Testis (tissue), 2 donors: ENCODE data around the gene CLEC2L.

Experiments used
- POLR2A ChIP-seq: fragments of 450-650 bp; IDR thresholded peaks from one replicate; pipeline ENCODE4 v1.6.1; 2017; ENCODE audit warnings: antibody characterized with exemption, mild to moderate bottlenecking, moderate library complexity
- TF ChIP-seq, protein P1 (sequence below), 3 experiments: fragments of 450-650 bp in 2 of 3; fragments of 200-600 bp in 1 of 3; sonication (generic) in 1 of 3; IDR thresholded peaks; one replicate each; pipeline ENCODE4 v1.5.1; 2016 to 2019; ENCODE audit warnings: antibody characterized with exemption in 3 of 3, mild to moderate bottlenecking in 2 of 3, moderate library complexity in 1 of 3

DNA sequence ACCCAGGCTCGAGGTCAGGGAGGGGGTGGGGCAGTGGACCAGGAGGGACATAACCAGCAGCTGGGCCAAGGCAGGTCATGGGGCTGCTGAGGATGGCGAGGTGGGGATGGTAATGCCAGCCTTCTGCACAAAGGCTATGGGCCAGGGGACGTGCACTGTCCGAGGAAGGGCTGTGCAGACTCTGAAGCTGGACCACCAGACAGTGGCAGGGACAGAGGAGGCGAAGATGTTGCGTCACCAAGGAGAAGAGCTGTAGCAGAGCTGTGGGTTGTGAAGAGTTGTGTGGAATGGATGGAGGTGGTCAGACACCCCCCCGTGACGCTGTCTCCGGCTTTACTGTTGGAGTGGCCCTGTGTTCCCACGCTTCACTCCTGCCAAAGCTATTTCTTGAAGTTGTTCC is 1.8 kb downstream of the CLEC2L start:
- TF ChIP-seq, protein P1, sequence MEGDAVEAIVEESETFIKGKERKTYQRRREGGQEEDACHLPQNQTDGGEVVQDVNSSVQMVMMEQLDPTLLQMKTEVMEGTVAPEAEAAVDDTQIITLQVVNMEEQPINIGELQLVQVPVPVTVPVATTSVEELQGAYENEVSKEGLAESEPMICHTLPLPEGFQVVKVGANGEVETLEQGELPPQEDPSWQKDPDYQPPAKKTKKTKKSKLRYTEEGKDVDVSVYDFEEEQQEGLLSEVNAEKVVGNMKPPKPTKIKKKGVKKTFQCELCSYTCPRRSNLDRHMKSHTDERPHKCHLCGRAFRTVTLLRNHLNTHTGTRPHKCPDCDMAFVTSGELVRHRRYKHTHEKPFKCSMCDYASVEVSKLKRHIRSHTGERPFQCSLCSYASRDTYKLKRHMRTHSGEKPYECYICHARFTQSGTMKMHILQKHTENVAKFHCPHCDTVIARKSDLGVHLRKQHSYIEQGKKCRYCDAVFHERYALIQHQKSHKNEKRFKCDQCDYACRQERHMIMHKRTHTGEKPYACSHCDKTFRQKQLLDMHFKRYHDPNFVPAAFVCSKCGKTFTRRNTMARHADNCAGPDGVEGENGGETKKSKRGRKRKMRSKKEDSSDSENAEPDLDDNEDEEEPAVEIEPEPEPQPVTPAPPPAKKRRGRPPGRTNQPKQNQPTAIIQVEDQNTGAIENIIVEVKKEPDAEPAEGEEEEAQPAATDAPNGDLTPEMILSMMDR (IDR thresholded peaks at IDR 0.05): no peak
- TF ChIP-seq POLR2A: no peak
